Fibroblast of mammary gland (primary cell): ENCODE measurements around the gene MPP3.
"Not testable (repeated sequence)": the region's sequence is repeated elsewhere in the genome, so short reads cannot be mapped to it uniquely, and the experiment has no call there.

Experiments
- DNase-seq: peaks from one replicate; pipeline ENCODE4 v3.0.0-alpha.2; 2010; ENCODE audit warnings: low read depth
- H3K4me3 ChIP-seq: 2 replicates; pipeline ENCODE4 v1.5.1; 2011; ENCODE audit warnings: low read depth, mild to moderate bottlenecking, low read length, moderate library complexity; ENCODE audit not compliant: control insufficient read depth
- CTCF ChIP-seq: conservative IDR thresholded peaks from 2 replicates; pipeline ENCODE4 v1.5.1; 2011; ENCODE audit warnings: low read depth, low read length, inconsistent platforms; ENCODE audit not compliant: control insufficient read depth, insufficient read depth

MPP3 gene

GRCh38 chr17:43873091-43873490, 40.1 kb upstream of the MPP3 start:
- no peak overlapping the region for H3K4me3 ChIP-seq
- DNase-seq, result no peak
- no peak for TF ChIP-seq CTCF

DNA sequence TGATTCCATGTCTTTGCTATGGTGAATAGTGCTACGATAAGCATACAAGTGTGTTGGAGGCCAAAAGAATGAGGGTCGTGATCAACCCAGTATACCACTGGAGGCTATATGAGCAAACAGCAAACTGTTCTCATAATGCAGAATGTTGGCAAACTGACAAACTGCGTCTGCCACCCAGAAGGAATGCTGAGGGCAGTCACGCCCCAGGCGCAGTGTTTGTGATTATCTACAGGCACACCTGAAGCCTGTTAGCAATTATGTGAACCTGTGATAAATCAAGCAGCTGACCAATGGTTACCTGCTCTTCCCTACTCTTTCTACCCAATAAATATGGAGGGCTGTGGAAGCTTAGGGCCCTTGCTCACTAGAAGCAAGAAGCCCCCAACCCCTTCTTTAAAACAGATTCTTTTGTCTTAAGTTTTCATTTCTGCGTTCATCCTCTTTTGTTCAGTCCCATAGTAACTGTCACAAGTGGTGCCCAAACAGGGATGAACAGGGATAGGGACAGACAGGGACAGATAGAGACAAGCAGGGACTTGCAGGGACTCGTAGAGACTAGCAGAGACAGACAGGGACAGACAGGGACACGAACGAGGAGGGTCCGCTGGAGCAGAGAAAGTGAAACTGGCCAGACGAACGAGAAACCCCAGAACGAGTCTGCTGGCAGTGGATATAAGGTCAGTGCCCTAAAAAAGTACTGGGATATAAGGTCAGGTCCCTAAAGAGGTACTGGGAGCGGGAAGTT, 39.2 kb upstream of the MPP3 start:
- no peak for TF ChIP-seq CTCF
- DNase-seq, result no peak
- H3K4me3 ChIP-seq, result no peak overlapping the region

- H3K4me3 ChIP-seq, DNase-seq: not testable (repeated sequence)
Observed at GRCh38 chr17:43869031-43869430, 36.1 kb upstream of the MPP3 start.

DNA sequence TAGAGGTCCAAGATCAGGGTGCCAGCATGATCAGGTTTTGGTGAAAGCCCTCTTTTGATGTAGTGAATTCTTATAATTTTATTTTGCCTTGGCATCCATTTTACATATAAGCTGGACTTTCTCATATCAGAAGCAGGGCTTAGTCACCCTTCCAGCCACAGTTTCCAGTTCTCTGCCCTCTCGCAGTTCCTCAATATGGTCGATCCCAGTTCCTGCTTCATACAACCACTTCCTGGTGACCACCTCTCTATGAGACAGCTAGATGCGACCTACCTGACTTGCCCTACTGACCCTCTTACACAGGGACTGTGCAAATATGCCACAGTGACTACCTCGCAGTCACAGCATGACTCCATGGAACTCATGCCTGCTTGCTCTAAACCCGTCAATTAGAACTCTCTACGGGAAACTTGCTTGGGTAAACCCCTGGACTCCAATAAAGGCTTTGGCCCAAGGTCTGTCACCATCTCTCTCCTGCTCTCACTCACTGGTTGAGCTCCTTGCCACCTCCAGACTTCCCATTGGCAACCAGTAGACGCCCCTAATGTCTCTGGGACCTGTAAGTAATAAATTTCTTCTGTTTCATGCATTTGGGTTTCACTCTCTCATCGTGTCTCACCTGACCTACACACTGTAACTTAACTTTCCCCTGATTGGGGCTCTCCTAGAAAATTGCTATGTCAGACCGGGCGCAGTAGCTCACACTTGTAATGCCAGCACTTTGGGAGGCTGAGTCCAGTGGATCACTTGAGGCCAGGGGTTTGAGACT, 35.5 kb upstream of the MPP3 start:
- no peak for DNase-seq
- no peak for TF ChIP-seq CTCF
- no peak overlapping the region for H3K4me3 ChIP-seq

DNA sequence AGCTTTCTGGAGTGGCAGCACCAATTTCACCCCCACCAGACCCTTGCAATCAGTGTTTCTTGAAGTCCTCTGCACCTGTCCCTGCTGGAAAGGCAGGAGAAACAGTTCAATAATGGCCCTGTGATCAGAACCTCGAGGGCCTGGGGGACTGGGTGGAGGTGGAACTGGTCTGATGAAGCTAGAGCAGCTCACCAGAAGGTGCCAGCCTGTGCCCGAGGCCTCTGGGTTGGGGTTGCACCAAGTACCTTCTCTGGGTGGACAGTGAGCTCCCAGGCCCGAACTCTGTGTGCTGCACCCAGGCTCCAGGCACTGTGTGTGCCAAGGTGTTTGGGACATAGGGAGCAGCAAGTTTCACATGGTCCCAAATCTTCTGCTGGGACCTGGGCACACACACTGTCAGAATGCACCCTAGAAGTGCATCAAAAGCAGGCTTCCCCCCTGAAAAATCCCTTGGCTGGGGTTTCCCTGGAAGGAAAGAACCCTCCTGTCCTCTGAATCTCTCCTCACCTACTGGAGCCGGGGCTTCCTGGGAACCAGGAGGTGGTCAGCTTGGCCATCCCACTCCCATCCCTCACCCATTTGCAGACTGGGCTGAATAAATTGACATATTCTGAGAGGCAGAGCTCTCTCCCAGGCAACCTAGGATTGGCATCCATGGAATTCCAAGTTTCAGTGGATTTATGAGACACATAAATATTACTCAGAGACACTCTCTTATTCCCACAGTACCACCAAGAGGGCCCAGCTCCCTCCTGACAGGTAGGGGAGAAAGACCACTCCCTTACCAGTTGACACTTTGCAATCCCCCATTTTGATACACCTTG, 31.4 kb upstream of the MPP3 start:
- TF ChIP-seq CTCF, result no peak
- no peak overlapping the region for H3K4me3 ChIP-seq
- no peak for DNase-seq

DNA sequence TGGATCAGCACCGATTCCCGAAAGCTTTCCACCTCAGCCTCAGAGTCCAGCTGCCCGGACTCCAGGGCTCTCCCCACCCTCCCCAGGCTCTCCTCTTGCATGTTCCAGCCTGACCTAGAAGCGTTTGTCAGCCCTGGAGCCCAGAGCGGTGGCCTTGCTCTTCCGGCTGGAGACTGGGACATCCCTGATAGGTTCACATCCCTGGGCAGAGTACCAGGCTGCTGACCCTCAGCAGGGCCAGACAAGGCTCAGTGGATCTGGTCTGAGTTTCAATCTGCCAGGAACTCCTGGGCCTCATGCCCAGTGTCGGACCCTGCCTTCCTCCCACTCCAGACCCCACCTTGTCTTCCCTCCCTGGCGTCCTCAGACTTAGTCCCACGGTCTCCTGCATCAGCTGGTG, 29.0 kb upstream of the MPP3 start:
- no peak overlapping the region for H3K4me3 ChIP-seq
- TF ChIP-seq CTCF, result no peak
- no peak for DNase-seq
